Mesothelial cell of epicardium (in vitro differentiated cells): ENCODE measurements around the gene PSMD6. TPM values are rescaled to one million over a fixed set of nuclear protein-coding genes. Genes with fewer than 3 reads are reported as not detected.

Experiments used
- DNase-seq, 2 experiments: peaks; one replicate each; pipeline ENCODE4 v3.0.0; 2021; ENCODE audit warnings: low spot score in 2 of 2; ENCODE audit not compliant: unreplicated experiment in 2 of 2
- H3K27ac Mint-ChIP-seq: 2 replicates; pipeline ENCODE4 v1.8.0; 2021; ENCODE audit warnings: mixed read lengths
- H3K27me3 Mint-ChIP-seq: 2 replicates; pipeline ENCODE4 v1.8.0; 2021; ENCODE audit warnings: low read depth, mixed read lengths
- H3K36me3 Mint-ChIP-seq: 2 replicates; pipeline ENCODE4 v1.8.0; 2021; ENCODE audit warnings: mixed read lengths
- H3K4me1 Mint-ChIP-seq: 2 replicates; pipeline ENCODE4 v1.8.0; 2021; ENCODE audit warnings: mixed read lengths
- H3K4me3 Mint-ChIP-seq: 2 replicates; pipeline ENCODE4 v1.8.0; 2021; ENCODE audit warnings: mild to moderate bottlenecking, moderate library complexity, mixed read lengths
- H3K9me3 Mint-ChIP-seq: 2 replicates; pipeline ENCODE4 v1.8.0; 2021; ENCODE audit warnings: mixed read lengths
- total RNA-seq: library from RNA; stranded (reverse); gene quantifications from 3 replicates; pipeline ENCODE4 v1.2.1, GENCODE V29; 2021
- TF ChIP-seq, protein P1 (sequence below): fragments of 200-600 bp; sonication (generic); IDR thresholded peaks from one replicate; pipeline ENCODE4 v1.5.0; 2021; ENCODE audit warnings: antibody characterized with exemption; ENCODE audit not compliant: unreplicated experiment

Gene PSMD6
- total RNA-seq, 1 donor from 2014 or later = 73.4 TPM

DNA sequence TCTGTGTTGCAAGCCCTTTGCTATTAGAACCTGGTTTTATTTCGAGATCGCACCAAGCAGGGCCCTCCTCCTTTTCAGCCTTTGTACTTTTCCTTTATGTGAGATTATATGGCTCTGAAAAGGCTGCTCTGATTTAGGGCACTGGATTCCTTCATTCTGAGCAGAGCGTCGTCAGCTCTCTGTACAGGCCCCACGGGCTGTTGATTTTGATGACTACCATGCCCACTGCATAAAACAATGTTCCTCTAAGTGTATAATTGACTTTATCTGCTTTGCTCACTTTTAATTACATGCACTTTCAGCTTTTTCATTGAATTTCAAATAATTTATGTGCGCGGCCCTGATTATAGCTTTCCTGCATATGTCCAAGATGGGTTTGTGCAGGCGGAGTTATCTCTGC is 4.4 kb upstream of the PSMD6 start:
- Mint-ChIP-seq H3K27ac (no peak overlapping the region), H3K4me3 (no peak overlapping the region), H3K27me3 (peaks cover 1% of the 10 kb centered on the region), H3K36me3 (no peaks in the 10 kb centered on the region), H3K9me3 (no peaks in the 10 kb centered on the region), H3K4me1 (peaks cover 42% of the 10 kb centered on the region)
- DNase-seq = no peak
- TF ChIP-seq, protein P1, sequence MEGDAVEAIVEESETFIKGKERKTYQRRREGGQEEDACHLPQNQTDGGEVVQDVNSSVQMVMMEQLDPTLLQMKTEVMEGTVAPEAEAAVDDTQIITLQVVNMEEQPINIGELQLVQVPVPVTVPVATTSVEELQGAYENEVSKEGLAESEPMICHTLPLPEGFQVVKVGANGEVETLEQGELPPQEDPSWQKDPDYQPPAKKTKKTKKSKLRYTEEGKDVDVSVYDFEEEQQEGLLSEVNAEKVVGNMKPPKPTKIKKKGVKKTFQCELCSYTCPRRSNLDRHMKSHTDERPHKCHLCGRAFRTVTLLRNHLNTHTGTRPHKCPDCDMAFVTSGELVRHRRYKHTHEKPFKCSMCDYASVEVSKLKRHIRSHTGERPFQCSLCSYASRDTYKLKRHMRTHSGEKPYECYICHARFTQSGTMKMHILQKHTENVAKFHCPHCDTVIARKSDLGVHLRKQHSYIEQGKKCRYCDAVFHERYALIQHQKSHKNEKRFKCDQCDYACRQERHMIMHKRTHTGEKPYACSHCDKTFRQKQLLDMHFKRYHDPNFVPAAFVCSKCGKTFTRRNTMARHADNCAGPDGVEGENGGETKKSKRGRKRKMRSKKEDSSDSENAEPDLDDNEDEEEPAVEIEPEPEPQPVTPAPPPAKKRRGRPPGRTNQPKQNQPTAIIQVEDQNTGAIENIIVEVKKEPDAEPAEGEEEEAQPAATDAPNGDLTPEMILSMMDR = no peak

DNA sequence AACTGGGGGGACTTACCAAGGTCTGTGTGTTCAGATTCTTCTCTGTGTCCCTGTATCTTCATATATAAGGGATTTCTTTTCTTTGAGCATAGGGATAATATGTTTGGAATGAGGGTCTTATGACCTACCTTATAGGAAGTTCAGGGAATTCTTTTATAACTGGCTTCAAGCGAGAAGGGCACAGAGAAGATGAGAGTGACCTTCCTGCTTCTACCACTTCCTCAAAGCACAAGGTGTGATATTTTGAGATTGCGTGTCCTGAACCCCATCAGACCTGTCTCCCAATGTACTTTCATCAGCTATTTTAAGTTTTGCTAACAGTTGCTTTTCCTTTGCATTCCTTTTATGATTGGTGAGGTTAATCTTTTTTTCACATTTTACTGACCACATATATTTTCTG is 3.1 kb upstream of the PSMD6 start:
- Mint-ChIP-seq H3K27ac (no peak overlapping the region), H3K36me3 (peaks cover 7% of the 10 kb centered on the region), H3K4me3 (no peak overlapping the region)

DNA sequence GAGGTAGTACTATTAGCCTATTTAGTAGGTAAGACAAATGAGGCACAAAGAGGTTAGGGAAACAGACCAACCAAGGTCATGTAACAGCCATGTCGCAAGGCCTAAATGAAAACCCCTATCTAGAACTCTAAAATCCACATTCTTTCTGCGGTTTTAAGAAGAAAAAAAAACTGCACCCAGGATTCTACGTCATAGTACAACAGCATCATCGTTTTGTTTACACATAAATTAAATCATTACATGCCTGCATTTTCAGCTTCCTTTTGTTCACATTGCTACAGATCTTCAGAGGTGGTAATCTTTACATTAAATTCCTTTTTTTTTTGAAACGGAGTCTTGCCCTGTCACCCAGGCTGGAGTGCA is 548 bp upstream of the PSMD6 start:
- Mint-ChIP-seq H3K4me3 (peak overlapping the region; percentile 86), H3K9me3 (no peaks in the 10 kb centered on the region), H3K4me1 (peaks cover 36% of the 10 kb centered on the region), H3K27ac (peak overlapping the region; percentile 40), H3K27me3 (no peaks in the 10 kb centered on the region), H3K36me3 (peaks cover 11% of the 10 kb centered on the region)
- TF ChIP-seq, protein P1 = no peak
- no peak for DNase-seq

More for the DNA sequence above, 3.1 kb upstream of the PSMD6 start:
- peaks cover 1% of the 10 kb centered on the region for H3K27me3 Mint-ChIP-seq
- TF ChIP-seq, protein P1 = no peak
- peaks cover 42% of the 10 kb centered on the region for H3K4me1 Mint-ChIP-seq
- DNase-seq = no peak
- no peaks in the 10 kb centered on the region for H3K9me3 Mint-ChIP-seq

DNA sequence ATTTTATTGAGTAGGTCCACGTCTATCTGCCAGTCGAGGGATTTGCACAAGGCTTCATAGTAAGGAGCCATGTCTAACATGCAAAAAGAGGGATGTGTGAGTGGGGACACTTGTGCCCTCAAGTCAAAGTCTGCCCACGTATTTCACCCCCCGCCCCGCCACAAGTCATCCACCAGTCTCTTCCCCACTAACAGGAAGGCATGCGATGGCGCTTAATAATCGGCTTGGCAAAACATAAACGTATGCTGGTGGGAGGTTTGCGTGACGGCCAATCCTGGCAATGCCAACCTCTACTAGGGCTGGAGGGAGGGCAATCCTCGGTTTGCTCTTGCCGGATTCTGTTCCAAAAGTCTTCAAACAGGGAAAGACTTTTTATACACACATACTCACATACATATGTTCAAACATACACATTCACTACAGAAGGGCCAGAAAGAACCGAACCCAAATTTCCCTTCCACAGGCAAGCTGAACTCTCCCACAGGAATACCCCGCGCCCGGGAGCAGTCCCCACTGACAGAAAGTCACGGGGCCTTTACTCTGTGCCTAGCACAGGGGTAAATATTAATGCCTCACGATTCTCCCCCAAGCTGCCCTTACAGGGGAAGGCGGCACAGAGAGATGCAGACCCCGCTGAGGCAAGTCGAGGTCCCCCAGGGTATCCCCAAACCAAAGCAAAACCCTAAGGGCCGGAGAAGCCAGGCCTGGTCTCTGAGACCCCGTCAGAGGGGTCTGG is 675 bp downstream of the PSMD6 start:
- H3K27me3 Mint-ChIP-seq = no peaks in the 10 kb centered on the region
- peak overlapping the region; percentile 95 for H3K27ac Mint-ChIP-seq
- peak overlapping the region; percentile 86 for H3K4me3 Mint-ChIP-seq
- TF ChIP-seq, protein P1 = no peak
- H3K4me1 Mint-ChIP-seq = peaks cover 27% of the 10 kb centered on the region
- H3K9me3 Mint-ChIP-seq = no peaks in the 10 kb centered on the region
- peaks cover 19% of the 10 kb centered on the region for H3K36me3 Mint-ChIP-seq
- peak in 1 of 2 experiments; percentile 40 for DNase-seq

DNA sequence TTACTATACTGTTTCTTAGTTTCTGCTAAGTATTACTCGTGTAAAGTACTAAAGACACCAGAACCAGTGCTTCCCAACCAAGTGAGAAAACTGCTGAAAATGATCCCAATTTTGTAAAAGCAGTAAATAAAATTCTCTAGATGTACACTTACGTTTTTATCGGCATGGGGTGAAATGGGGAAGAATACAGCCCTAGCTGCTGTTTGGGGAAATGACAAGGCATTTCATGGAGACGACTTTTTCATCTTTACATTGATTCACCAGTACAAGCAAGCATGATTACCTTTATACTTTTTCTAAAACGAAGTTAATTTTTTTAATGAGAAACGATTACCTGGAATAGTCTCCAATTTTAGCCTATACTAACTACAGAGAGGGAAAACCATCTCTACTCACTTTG is 1.4 kb downstream of the PSMD6 start:
- Mint-ChIP-seq H3K27ac (peak overlapping the region; percentile 95), H3K9me3 (no peaks in the 10 kb centered on the region), H3K36me3 (peaks cover 19% of the 10 kb centered on the region), H3K27me3 (no peaks in the 10 kb centered on the region), H3K4me1 (peaks cover 28% of the 10 kb centered on the region), H3K4me3 (peak overlapping the region; percentile 86)
- TF ChIP-seq, protein P1 = no peak
- DNase-seq = no peak
